ENCODE data around the gene NEK1.

DNA sequence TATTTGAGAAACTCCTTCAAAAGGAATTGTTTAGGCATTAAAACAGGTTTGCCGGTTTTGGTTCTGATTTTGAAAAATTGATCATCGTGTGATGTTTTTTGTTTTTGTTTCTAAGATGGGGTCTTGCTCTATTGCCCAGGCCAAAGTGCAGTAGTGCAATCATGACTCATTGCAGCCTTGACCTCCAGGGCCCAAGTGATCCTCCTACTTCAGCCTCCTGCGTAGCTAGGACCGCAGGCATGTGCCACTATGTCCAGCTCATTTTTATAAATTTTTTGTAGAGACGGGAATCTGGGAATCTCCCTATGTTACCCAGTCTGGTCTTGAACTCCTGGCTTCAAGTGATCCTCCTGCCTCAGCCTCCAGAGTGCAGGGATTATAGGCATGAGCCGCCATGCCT, 43.0 kb upstream of the NEK1 start:
- no peak for TF ChIP-seq POLR2A (IDR thresholded peaks at IDR 0.05)
- TF ChIP-seq, protein P1, sequence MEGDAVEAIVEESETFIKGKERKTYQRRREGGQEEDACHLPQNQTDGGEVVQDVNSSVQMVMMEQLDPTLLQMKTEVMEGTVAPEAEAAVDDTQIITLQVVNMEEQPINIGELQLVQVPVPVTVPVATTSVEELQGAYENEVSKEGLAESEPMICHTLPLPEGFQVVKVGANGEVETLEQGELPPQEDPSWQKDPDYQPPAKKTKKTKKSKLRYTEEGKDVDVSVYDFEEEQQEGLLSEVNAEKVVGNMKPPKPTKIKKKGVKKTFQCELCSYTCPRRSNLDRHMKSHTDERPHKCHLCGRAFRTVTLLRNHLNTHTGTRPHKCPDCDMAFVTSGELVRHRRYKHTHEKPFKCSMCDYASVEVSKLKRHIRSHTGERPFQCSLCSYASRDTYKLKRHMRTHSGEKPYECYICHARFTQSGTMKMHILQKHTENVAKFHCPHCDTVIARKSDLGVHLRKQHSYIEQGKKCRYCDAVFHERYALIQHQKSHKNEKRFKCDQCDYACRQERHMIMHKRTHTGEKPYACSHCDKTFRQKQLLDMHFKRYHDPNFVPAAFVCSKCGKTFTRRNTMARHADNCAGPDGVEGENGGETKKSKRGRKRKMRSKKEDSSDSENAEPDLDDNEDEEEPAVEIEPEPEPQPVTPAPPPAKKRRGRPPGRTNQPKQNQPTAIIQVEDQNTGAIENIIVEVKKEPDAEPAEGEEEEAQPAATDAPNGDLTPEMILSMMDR (IDR thresholded peaks at IDR 0.05), result no peak

Measured in uterus (tissue), 2 donors.